ENCODE results near the gene LPP. TPM values are rescaled to one million over a fixed set of nuclear protein-coding genes. Genes with fewer than 3 reads are reported as not detected.

The LPP gene
- total RNA-seq, 1 donor from 2014 or later = 222 TPM

GRCh38 chr3:188174317-188175044 is 20.5 kb downstream of the LPP start:
- Histone ChIP-seq H3K27me3 (ENCODE audit: insufficient read depth, low read length) (no peaks in the 10 kb centered on the region), H3K9ac (ENCODE audit: low read length) (no peak overlapping the region), H3K4me2 (ENCODE audit: low read length) (no peak overlapping the region), H2AFZ (ENCODE audit: low read depth, low read length) (no peak overlapping the region), H3K27ac (ENCODE audit: low read depth, low read length) (no peak overlapping the region), H3K79me2 (ENCODE audit: insufficient read depth, low read length) (peaks cover 100% of the 10 kb centered on the region), H4K20me1 (ENCODE audit: insufficient read depth, low read length) (peaks cover 97% of the 10 kb centered on the region), H3K36me3 (ENCODE audit: insufficient read depth, low read length) (no peaks in the 10 kb centered on the region), H3K4me3 (ENCODE audit: insufficient read depth, low read depth, low read length) (no peak overlapping the region), H3K9me3 (ENCODE audit: insufficient read depth, low read depth, low read length) (no peaks in the 10 kb centered on the region), H3K4me1 (ENCODE audit: insufficient read depth, low read length) (peaks cover 10% of the 10 kb centered on the region)
- no peak overlapping the region for H3K4me3 Mint-ChIP-seq (ENCODE audit: unreplicated experiment)
- FAIRE-seq (no peak), DNase-seq (ENCODE audit: low read depth) (no peak)
- TF ChIP-seq, protein P1, sequence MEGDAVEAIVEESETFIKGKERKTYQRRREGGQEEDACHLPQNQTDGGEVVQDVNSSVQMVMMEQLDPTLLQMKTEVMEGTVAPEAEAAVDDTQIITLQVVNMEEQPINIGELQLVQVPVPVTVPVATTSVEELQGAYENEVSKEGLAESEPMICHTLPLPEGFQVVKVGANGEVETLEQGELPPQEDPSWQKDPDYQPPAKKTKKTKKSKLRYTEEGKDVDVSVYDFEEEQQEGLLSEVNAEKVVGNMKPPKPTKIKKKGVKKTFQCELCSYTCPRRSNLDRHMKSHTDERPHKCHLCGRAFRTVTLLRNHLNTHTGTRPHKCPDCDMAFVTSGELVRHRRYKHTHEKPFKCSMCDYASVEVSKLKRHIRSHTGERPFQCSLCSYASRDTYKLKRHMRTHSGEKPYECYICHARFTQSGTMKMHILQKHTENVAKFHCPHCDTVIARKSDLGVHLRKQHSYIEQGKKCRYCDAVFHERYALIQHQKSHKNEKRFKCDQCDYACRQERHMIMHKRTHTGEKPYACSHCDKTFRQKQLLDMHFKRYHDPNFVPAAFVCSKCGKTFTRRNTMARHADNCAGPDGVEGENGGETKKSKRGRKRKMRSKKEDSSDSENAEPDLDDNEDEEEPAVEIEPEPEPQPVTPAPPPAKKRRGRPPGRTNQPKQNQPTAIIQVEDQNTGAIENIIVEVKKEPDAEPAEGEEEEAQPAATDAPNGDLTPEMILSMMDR (IDR thresholded peaks at IDR 0.05; ENCODE audit: insufficient read depth, low read depth, low read length) = no peak
- no peak for TF ChIP-seq EZH2 (IDR thresholded peaks at IDR 0.05; ENCODE audit: insufficient read depth, low read length)
- peaks cover 15% of the 10 kb centered on the region for H3K4me1 Mint-ChIP-seq (ENCODE audit: low read depth, unreplicated experiment)
- no peak overlapping the region for H3K27ac Mint-ChIP-seq (ENCODE audit: unreplicated experiment)
- H3K9me3 Mint-ChIP-seq (ENCODE audit: unreplicated experiment) = no peaks in the 10 kb centered on the region
- H3K36me3 Mint-ChIP-seq (ENCODE audit: low read depth, unreplicated experiment) = peaks cover 21% of the 10 kb centered on the region
- no peaks in the 10 kb centered on the region for H3K27me3 Mint-ChIP-seq (ENCODE audit: low read depth, unreplicated experiment)

DNA sequence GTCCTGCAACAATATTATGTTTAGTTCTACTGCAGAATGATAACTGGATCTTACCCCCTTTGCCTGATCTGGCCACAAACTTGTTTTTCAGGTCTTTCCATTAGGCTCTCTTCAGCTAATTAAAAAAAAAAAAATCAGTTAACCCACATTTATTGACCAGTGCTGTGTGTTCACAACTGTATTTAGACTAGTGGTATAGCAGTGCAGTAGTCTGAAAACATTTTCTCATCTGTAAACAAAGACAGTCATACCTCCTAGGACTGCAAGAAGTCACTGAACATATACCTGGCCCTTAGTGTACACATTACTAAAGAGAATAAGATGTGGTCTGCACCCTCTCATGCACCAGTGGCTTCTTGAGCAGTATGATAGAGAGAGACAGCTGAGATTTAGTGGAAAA is 22.5 kb downstream of the LPP start:
- Mint-ChIP-seq H3K36me3 (ENCODE audit: low read depth, unreplicated experiment) (peaks cover 22% of the 10 kb centered on the region), H3K9me3 (ENCODE audit: unreplicated experiment) (no peaks in the 10 kb centered on the region), H3K4me1 (ENCODE audit: low read depth, unreplicated experiment) (peaks cover 17% of the 10 kb centered on the region), H3K4me3 (ENCODE audit: unreplicated experiment) (no peak overlapping the region), H3K27me3 (ENCODE audit: low read depth, unreplicated experiment) (no peaks in the 10 kb centered on the region), H3K27ac (ENCODE audit: unreplicated experiment) (no peak overlapping the region)
- H3K36me3 ChIP-seq (ENCODE audit: insufficient read depth, low read length) = no peaks in the 10 kb centered on the region
- TF ChIP-seq, protein P1 (IDR thresholded peaks at IDR 0.05; ENCODE audit: insufficient read depth, low read depth, low read length) = no peak
- TF ChIP-seq EZH2 (IDR thresholded peaks at IDR 0.05; ENCODE audit: insufficient read depth, low read length) = no peak
- no peak overlapping the region for H3K4me2 ChIP-seq (ENCODE audit: low read length)
- H3K27me3 ChIP-seq (ENCODE audit: insufficient read depth, low read length) = no peaks in the 10 kb centered on the region
- no peak overlapping the region for H3K4me3 ChIP-seq (ENCODE audit: insufficient read depth, low read depth, low read length)
- no peak overlapping the region for H3K27ac ChIP-seq (ENCODE audit: low read depth, low read length)
- no peak overlapping the region for H3K9ac ChIP-seq (ENCODE audit: low read length)
- no peak for FAIRE-seq
- peaks cover 10% of the 10 kb centered on the region for H3K4me1 ChIP-seq (ENCODE audit: insufficient read depth, low read length)
- H3K9me3 ChIP-seq (ENCODE audit: insufficient read depth, low read depth, low read length) = no peaks in the 10 kb centered on the region
- H4K20me1 ChIP-seq (ENCODE audit: insufficient read depth, low read length) = peaks cover 95% of the 10 kb centered on the region
- no peak for DNase-seq (ENCODE audit: low read depth)
- no peak overlapping the region for H2AFZ ChIP-seq (ENCODE audit: low read depth, low read length)
- H3K79me2 ChIP-seq (ENCODE audit: insufficient read depth, low read length) = peaks cover 100% of the 10 kb centered on the region

- no peak for DNase-seq (ENCODE audit: low read depth)
- FAIRE-seq = no peak
- H3K27me3 Mint-ChIP-seq (ENCODE audit: low read depth, unreplicated experiment) = no peaks in the 10 kb centered on the region
- H3K36me3 Mint-ChIP-seq (ENCODE audit: low read depth, unreplicated experiment) = peaks cover 20% of the 10 kb centered on the region
- no peaks in the 10 kb centered on the region for H3K9me3 ChIP-seq (ENCODE audit: insufficient read depth, low read depth, low read length)
- no peak overlapping the region for H3K9ac ChIP-seq (ENCODE audit: low read length)
- H3K4me3 ChIP-seq (ENCODE audit: insufficient read depth, low read depth, low read length) = no peak overlapping the region
- H3K4me1 ChIP-seq (ENCODE audit: insufficient read depth, low read length) = peaks cover 10% of the 10 kb centered on the region
- H3K9me3 Mint-ChIP-seq (ENCODE audit: unreplicated experiment) = no peaks in the 10 kb centered on the region
- H3K27me3 ChIP-seq (ENCODE audit: insufficient read depth, low read length) = no peaks in the 10 kb centered on the region
- TF ChIP-seq, protein P1 (IDR thresholded peaks at IDR 0.05; ENCODE audit: insufficient read depth, low read depth, low read length) = no peak
- TF ChIP-seq EZH2 (IDR thresholded peaks at IDR 0.05; ENCODE audit: insufficient read depth, low read length) = no peak
- no peak overlapping the region for H2AFZ ChIP-seq (ENCODE audit: low read depth, low read length)
- H3K27ac Mint-ChIP-seq (ENCODE audit: unreplicated experiment) = no peak overlapping the region
- peaks cover 100% of the 10 kb centered on the region for H3K79me2 ChIP-seq (ENCODE audit: insufficient read depth, low read length)
- H3K4me2 ChIP-seq (ENCODE audit: low read length) = no peak overlapping the region
- no peak overlapping the region for H3K27ac ChIP-seq (ENCODE audit: low read depth, low read length)
- peaks cover 17% of the 10 kb centered on the region for H3K4me1 Mint-ChIP-seq (ENCODE audit: low read depth, unreplicated experiment)
- no peak overlapping the region for H3K4me3 Mint-ChIP-seq (ENCODE audit: unreplicated experiment)
- H4K20me1 ChIP-seq (ENCODE audit: insufficient read depth, low read length) = peaks cover 95% of the 10 kb centered on the region
- H3K36me3 ChIP-seq (ENCODE audit: insufficient read depth, low read length) = no peaks in the 10 kb centered on the region
Measured at GRCh38 chr3:188176884-188177283, 22.9 kb downstream of the LPP start.
